ENCODE measurements around the gene RAB11A. TPM values are rescaled to one million over a fixed set of nuclear protein-coding genes. Genes with fewer than 3 reads are reported as not detected.

The RAB11A gene
- total RNA-seq, 4 donors from 2014 or later, result 246 to 604 (median 518) TPM

- no peaks in the 10 kb centered on the region for H3K4me1 ChIP-seq
- no peak overlapping the region for H3K4me3 ChIP-seq
- no peaks in the 10 kb centered on the region for H3K36me3 ChIP-seq
- no peak for DNase-seq
- no peaks in the 10 kb centered on the region for H3K9me3 ChIP-seq
- WGBS, 2 donors, result 100% methylated on average over 1 of the region's 1 CpG
- H3K27ac ChIP-seq, result no peak overlapping the region
- no peak for TF ChIP-seq POLR2A (IDR thresholded peaks at IDR 0.05)
- intact Hi-C loops (cut with DNase I), result no loop called here
- no peaks in the 10 kb centered on the region for H3K27me3 ChIP-seq
These were observed 68.2 kb downstream of the RAB11A start for GRCh38 chr15:65937476-65937875.

- H3K4me3 ChIP-seq, result no peak overlapping the region
- H3K9me3 ChIP-seq, result no peaks in the 10 kb centered on the region
- DNase-seq, result no peak
- H3K27ac ChIP-seq, result no peak overlapping the region
- TF ChIP-seq POLR2A (IDR thresholded peaks at IDR 0.05) (no peak), CTCF (IDR thresholded peaks at IDR 0.05) (no peak)
- no peaks in the 10 kb centered on the region for H3K4me1 ChIP-seq
- WGBS, 2 donors, result 77 to 90% methylated on average over 4 of the region's 4 CpGs
- H3K27me3 ChIP-seq, result no peaks in the 10 kb centered on the region
- no peaks in the 10 kb centered on the region for H3K36me3 ChIP-seq
- intact Hi-C loops (cut with DNase I), result no loop called here
These were observed 69.3 kb downstream of the RAB11A start for GRCh38 chr15:65938604-65939003.

GRCh38 chr15:65939901-65940617, 70.8 kb downstream of the RAB11A start:
- H3K4me1 ChIP-seq, result no peaks in the 10 kb centered on the region
- H3K27ac ChIP-seq, result no peak overlapping the region
- DNase-seq, result no peak
- H3K27me3 ChIP-seq, result no peaks in the 10 kb centered on the region
- TF ChIP-seq POLR2A (IDR thresholded peaks at IDR 0.05), result no peak
- TF ChIP-seq CTCF (IDR thresholded peaks at IDR 0.05), result no peak
- no peaks in the 10 kb centered on the region for H3K9me3 ChIP-seq
- H3K36me3 ChIP-seq, result no peaks in the 10 kb centered on the region
- H3K4me3 ChIP-seq, result no peak overlapping the region
- intact Hi-C loops (cut with DNase I), result no loop called here
- 63 to 72% methylated on average over 4 to 10 of the region's 10 CpGs for WGBS, 2 donors

- DNase-seq, result no peak
- TF ChIP-seq CTCF (IDR thresholded peaks at IDR 0.05) (no peak), POLR2A (IDR thresholded peaks at IDR 0.05) (no peak)
- H3K4me1 ChIP-seq, result no peaks in the 10 kb centered on the region
- no peaks in the 10 kb centered on the region for H3K27me3 ChIP-seq
- H3K4me3 ChIP-seq, result no peak overlapping the region
- intact Hi-C loops (cut with DNase I), result no loop called here
- H3K36me3 ChIP-seq, result no peaks in the 10 kb centered on the region
- H3K27ac ChIP-seq, result no peak overlapping the region
- H3K9me3 ChIP-seq, result no peaks in the 10 kb centered on the region
These were observed 71.3 kb downstream of the RAB11A start for GRCh38 chr15:65940618-65940909.

Small RNAs within 50 kb of the gene (small RNA-seq; reads per million reads assigned to genes)
- 0 reads per million in 4 donors for gene RF00026

Other genes starting within 250 kb of the RAB11A start
- gene SLC24A1, start 247.6 kb upstream of the RAB11A start, total RNA-seq, result 1 to 10 TPM; 1.7 to 5.8 (median 3.6) TPM
- 10 to 100 TPM in 2 of 4 donors, 1 to 10 TPM in 2; 5.9 to 22.3 (median 10.9) TPM for gene DENND4A, start 77.2 kb upstream of the RAB11A start, total RNA-seq